Endothelial cell of umbilical vein (primary cell): ENCODE measurements around the gene BNC1. TPM values are rescaled to one million over a fixed set of nuclear protein-coding genes. Genes with fewer than 3 reads are reported as not detected.

ENCODE experiments used
- BruUV-seq: library from RNA; stranded (reverse); fragments of 400-500 nt; replicated peaks from 2 replicates; lab custom pipeline; 2021; lab: Mats Ljungman, UMichigan
- CTCF ChIA-PET: fragments of 300-600, 350-600 bp; sonication (Branson Sonifier 250); formaldehyde crosslinking; loops from one replicate; lab custom pipeline; 2021; ENCODE audit warnings: antibody characterized with exemption, inconsistent platforms; lab: Charles Lee
- POLR2A ChIA-PET: fragments of 300-600, 350-600 bp; sonication (Branson Sonifier 250); formaldehyde crosslinking; loops from one replicate; lab custom pipeline; 2021; ENCODE audit warnings: antibody characterized with exemption, inconsistent platforms; lab: Charles Lee
- DNase-seq: peaks from one replicate; pipeline ENCODE4 v3.0.0-alpha.2; 2011; ENCODE audit warnings: low read depth, low spot score
- FAIRE-seq: peaks from 2 replicates; lab custom pipeline; 2011; peaks lifted over from hg19 to GRCh38; lab: Jason Lieb, UNC
- H2AFZ ChIP-seq: 2 replicates; pipeline ENCODE4 v1.6.0; 2012; ENCODE audit warnings: low read depth, low read length, control low read depth, inconsistent platforms
- H3K27ac ChIP-seq: 2 replicates; pipeline ENCODE4 v1.5.1; 2011; ENCODE audit warnings: low read depth, mild to moderate bottlenecking, control low read depth, low read length, moderate library complexity; ENCODE audit not compliant: insufficient read depth
- H3K27me3 ChIP-seq, 2 experiments: 2 replicates each; pipeline versions ENCODE4 v1.6.0 to v1.6.1; 2011; ENCODE audit warnings: low read length in 2 of 2, mixed read lengths in 1 of 2; ENCODE audit not compliant: control insufficient read depth in 2 of 2, insufficient read depth in 2 of 2
- H3K36me3 ChIP-seq, 2 experiments: 2 replicates in 1 of 2; 3 replicates in 1 of 2; pipeline ENCODE4 v1.5.1; 2011; ENCODE audit warnings: low read length in 2 of 2, mild to moderate bottlenecking in 1 of 2, moderate library complexity in 1 of 2; ENCODE audit not compliant: control insufficient read depth in 2 of 2, insufficient read depth in 2 of 2; ENCODE audit errors: extremely low read depth in 1 of 2
- H3K4me1 ChIP-seq: 3 replicates; pipeline ENCODE4 v1.5.1; 2011; ENCODE audit warnings: mild to moderate bottlenecking, low read length; ENCODE audit not compliant: control insufficient read depth, insufficient read depth; ENCODE audit errors: extremely low read depth
- H3K4me2 ChIP-seq: 2 replicates; pipeline ENCODE4 v1.6.1; 2011; ENCODE audit warnings: low read length, control low read depth, mixed read lengths; ENCODE audit not compliant: insufficient read depth
- H3K4me3 ChIP-seq, 3 experiments: fragments of 200-600 bp in 1 of 3; sonication (generic), shearing (Covaris generic) in 1 of 3; replicated peaks in 1 of 3; 2 replicates each; pipeline ENCODE4 v1.5.1; 2011 to 2016; ENCODE audit warnings: control low read depth in 3 of 3, low read length in 3 of 3, mild to moderate bottlenecking in 2 of 3, inconsistent platforms in 1 of 3, low read depth in 1 of 3, moderate library complexity in 1 of 3; ENCODE audit not compliant: insufficient read depth in 1 of 3
- H3K79me2 ChIP-seq: 2 replicates; pipeline ENCODE4 v1.6.0; 2012; ENCODE audit warnings: low read length, inconsistent platforms; ENCODE audit not compliant: control insufficient read depth, insufficient read depth
- H3K9ac ChIP-seq: replicated peaks from 2 replicates; pipeline ENCODE3; 2011; ENCODE audit warnings: low read length, control low read depth; ENCODE audit not compliant: insufficient read depth; ENCODE audit errors: extremely low read depth
- H3K9me1 ChIP-seq: replicated peaks from 3 replicates; pipeline ENCODE4 v1.6.0; 2011; ENCODE audit warnings: mild to moderate bottlenecking, low read length; ENCODE audit not compliant: control insufficient read depth, insufficient read depth; ENCODE audit errors: extremely low read depth
- H3K9me3 ChIP-seq: replicated peaks from 2 replicates; pipeline ENCODE4 v1.5.1; 2012; ENCODE audit warnings: low read length, inconsistent platforms; ENCODE audit not compliant: control insufficient read depth, insufficient read depth
- H4K20me1 ChIP-seq: replicated peaks from 2 replicates; pipeline ENCODE3; 2011; ENCODE audit warnings: mild to moderate bottlenecking, low read length; ENCODE audit not compliant: control insufficient read depth, insufficient read depth; ENCODE audit errors: extremely low read depth
- EZH2 ChIP-seq: IDR thresholded peaks from 2 replicates; pipeline ENCODE4 v1.6.1; 2012; ENCODE audit warnings: borderline replicate concordance, low read depth, mild to moderate bottlenecking, moderate library complexity, low read length, inconsistent platforms; ENCODE audit not compliant: severe bottlenecking
- FOS ChIP-seq: IDR thresholded peaks from 2 replicates; pipeline ENCODE4 v1.6.1; 2011; ENCODE audit warnings: mild to moderate bottlenecking, low read length, moderate library complexity, borderline replicate concordance; ENCODE audit not compliant: insufficient read depth
- GATA2 ChIP-seq: IDR thresholded peaks from 2 replicates; pipeline ENCODE4 v1.7.0; 2011; ENCODE audit warnings: low read depth, mild to moderate bottlenecking, moderate library complexity, mixed read lengths, low read length; ENCODE audit not compliant: insufficient read length, insufficient read depth
- JUN ChIP-seq: IDR thresholded peaks from 2 replicates; pipeline ENCODE4 v1.6.1; 2011; ENCODE audit warnings: borderline replicate concordance, low read depth; ENCODE audit not compliant: insufficient read length, insufficient read depth
- MYC ChIP-seq: IDR thresholded peaks from one replicate; pipeline ENCODE4 v1.6.1; 2011; ENCODE audit warnings: mild to moderate bottlenecking, low read depth, low read length
- POLR2A ChIP-seq: IDR thresholded peaks from 2 replicates; pipeline ENCODE4 v1.6.1; 2012; ENCODE audit warnings: low read depth, mild to moderate bottlenecking, control low read depth, low read length
- POLR2AphosphoS5 ChIP-seq: IDR thresholded peaks from 2 replicates; pipeline ENCODE4 v1.6.1; 2012; ENCODE audit warnings: low read depth, mild to moderate bottlenecking, control low read depth, low read length, moderate library complexity; ENCODE audit not compliant: insufficient read depth
- dilution Hi-C: fragments of 300-500 bp; cut with MboI; formaldehyde crosslinking; loops from one replicate; pipeline ENCODE4 v1.15.0; 2019; ENCODE audit warnings: low sequenced_read_pairs; ENCODE audit not compliant: extremely low pct_ligation_motif_present
- intact Hi-C: fragments of 100-400 bp; cut with micrococcal nuclease; formaldehyde crosslinking; loops from one replicate; pipeline ENCODE4 v1.10.0; 2022
- polyA plus RNA-seq, 4 experiments: library from polyadenylated mRNA; depleted of rRNA in 3 of 4; stranded (reverse) in 3 of 4; unstranded in 1 of 4; fragments of >200 nt; gene quantifications; 2 replicates each; pipeline versions ENCODE4 v1.2.1 to v1.2.3, GENCODE V29; 2011 to 2012; ENCODE audit warnings: missing spikeins in 1 of 4
- total RNA-seq: library from RNA; stranded (reverse); gene quantifications from 2 replicates; pipeline ENCODE4 v1.2.3, GENCODE V29; 2021
- TF ChIP-seq, protein P1 (sequence below): IDR thresholded peaks from 2 replicates; pipeline ENCODE4 v1.6.1; 2011; ENCODE audit not compliant: insufficient read depth, insufficient read length
- TF ChIP-seq, protein P2 (sequence below), 2 donors: IDR thresholded peaks; 1 replicate in 1 of 2; 2 replicates in 1 of 2; pipeline ENCODE4 v1.5.1; 2011; ENCODE audit warnings: low read length in 2 of 2, mild to moderate bottlenecking in 2 of 2, moderate library complexity in 2 of 2, control low read depth in 1 of 2, inconsistent platforms in 1 of 2, low read depth in 1 of 2; ENCODE audit not compliant: insufficient read depth in 1 of 2; ENCODE audit errors: extremely low read depth in 1 of 2

BNC1 gene
- total and polyA plus RNA-seq, 2 donors (not counting 3 experiments of a cell fraction or from before 2014, with no cell fraction given) = 3.4 to 3.9 TPM

DNA sequence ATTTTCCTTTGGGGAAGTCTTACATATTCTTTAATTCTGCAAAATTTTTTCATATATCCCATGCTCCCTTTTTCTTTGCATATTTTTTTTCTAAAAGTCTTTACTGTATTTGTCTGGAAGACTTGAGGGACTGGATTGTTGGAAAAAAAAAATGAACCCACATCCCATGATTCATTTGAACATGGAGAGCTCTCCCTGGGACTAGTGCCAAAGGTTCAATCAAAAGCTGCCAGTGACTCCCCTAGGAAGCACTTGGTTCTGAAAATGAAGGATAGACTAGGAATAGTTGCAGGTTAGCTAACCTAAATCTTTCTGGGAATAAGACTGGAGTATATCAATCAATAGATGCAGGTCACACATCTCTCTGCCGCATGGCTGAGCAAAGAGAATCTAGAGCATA is 16.4 kb upstream of the BNC1 start:
- H3K27ac ChIP-seq = no peak overlapping the region
- H3K79me2 ChIP-seq = no peaks in the 10 kb centered on the region
- H3K36me3 ChIP-seq = no peaks in the 10 kb centered on the region
- BruUV-seq = no TSS peak
- no peak for TF ChIP-seq JUN
- TF ChIP-seq POLR2AphosphoS5 = no peak
- TF ChIP-seq, protein P1, sequence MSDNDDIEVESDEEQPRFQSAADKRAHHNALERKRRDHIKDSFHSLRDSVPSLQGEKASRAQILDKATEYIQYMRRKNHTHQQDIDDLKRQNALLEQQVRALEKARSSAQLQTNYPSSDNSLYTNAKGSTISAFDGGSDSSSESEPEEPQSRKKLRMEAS = no peak
- no peak overlapping the region for H3K4me3 ChIP-seq
- no peaks in the 10 kb centered on the region for H3K4me1 ChIP-seq
- H4K20me1 ChIP-seq = no peaks in the 10 kb centered on the region
- ChIA-PET CTCF (interaction anchor here (0.9 to 1.0 kb wide), 2 partner anchors 10 to 15 kb away, joined by 3 read pairs; no protein-coding TSS in a partner anchor), POLR2A (no interaction called here)
- no peak for FAIRE-seq
- no peak overlapping the region for H3K9ac ChIP-seq
- DNase-seq = no peak
- H3K4me2 ChIP-seq = no peak overlapping the region
- intact Hi-C loops = no loop called here
- dilution Hi-C loops = no loop called here
- no peak overlapping the region for H2AFZ ChIP-seq
- no peaks in the 10 kb centered on the region for H3K9me3 ChIP-seq
- no peaks in the 10 kb centered on the region for H3K9me1 ChIP-seq
- H3K27me3 ChIP-seq = no peaks in the 10 kb centered on the region

DNA sequence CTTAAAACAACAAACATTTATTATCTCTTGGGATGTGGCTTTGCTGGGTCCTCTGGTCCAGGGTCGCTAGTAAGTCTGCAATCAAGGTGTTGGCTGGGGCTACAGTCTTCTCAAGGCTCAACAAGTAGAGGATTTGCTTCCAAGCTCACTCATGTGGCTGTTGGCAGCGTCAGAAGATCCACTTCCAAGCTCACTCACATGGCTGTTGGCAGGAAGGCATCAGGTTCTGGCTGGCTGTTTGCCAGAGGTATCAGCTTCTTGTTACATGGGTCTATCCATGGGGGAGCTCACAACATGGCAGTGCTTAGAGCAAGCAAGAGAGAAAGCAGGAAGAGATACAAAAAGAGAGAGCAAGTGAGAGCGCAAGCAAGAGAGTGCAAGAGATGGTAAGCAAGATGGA is 15.0 kb upstream of the BNC1 start:
- CTCF ChIA-PET = no interaction called here

More for the DNA sequence above, 15.0 kb upstream of the BNC1 start:
- Histone ChIP-seq H3K9me3 (no peaks in the 10 kb centered on the region), H3K79me2 (no peaks in the 10 kb centered on the region), H3K36me3 (no peaks in the 10 kb centered on the region), H3K9ac (no peak overlapping the region), H3K4me1 (no peaks in the 10 kb centered on the region), H2AFZ (no peak overlapping the region), H4K20me1 (no peaks in the 10 kb centered on the region), H3K4me2 (no peak overlapping the region), H3K27ac (no peak overlapping the region), H3K4me3 (no peak overlapping the region), H3K9me1 (no peaks in the 10 kb centered on the region), H3K27me3 (no peaks in the 10 kb centered on the region)
- TF ChIP-seq, protein P2, sequence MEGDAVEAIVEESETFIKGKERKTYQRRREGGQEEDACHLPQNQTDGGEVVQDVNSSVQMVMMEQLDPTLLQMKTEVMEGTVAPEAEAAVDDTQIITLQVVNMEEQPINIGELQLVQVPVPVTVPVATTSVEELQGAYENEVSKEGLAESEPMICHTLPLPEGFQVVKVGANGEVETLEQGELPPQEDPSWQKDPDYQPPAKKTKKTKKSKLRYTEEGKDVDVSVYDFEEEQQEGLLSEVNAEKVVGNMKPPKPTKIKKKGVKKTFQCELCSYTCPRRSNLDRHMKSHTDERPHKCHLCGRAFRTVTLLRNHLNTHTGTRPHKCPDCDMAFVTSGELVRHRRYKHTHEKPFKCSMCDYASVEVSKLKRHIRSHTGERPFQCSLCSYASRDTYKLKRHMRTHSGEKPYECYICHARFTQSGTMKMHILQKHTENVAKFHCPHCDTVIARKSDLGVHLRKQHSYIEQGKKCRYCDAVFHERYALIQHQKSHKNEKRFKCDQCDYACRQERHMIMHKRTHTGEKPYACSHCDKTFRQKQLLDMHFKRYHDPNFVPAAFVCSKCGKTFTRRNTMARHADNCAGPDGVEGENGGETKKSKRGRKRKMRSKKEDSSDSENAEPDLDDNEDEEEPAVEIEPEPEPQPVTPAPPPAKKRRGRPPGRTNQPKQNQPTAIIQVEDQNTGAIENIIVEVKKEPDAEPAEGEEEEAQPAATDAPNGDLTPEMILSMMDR (IDR thresholded peaks at IDR 0.05; ENCODE audit: extremely low read depth in 1 of 2, insufficient read depth in 1 of 2, low read depth in 1 of 2, low read length in 2 of 2) = no peak
- no peak for TF ChIP-seq GATA2
- TF ChIP-seq JUN = no peak
- TF ChIP-seq FOS = no peak
- TF ChIP-seq EZH2 = no peak
- TF ChIP-seq POLR2AphosphoS5 = no peak
- TF ChIP-seq, protein P1 = no peak
- TF ChIP-seq MYC = no peak
- no peak for TF ChIP-seq POLR2A
- dilution Hi-C loops = no loop called here
- intact Hi-C loops = no loop called here
- DNase-seq (no peak), FAIRE-seq (no peak)
- BruUV-seq = no TSS peak
- POLR2A ChIA-PET = interaction anchor here (0.6 kb wide), 1 partner anchor 748 kb away, joined by 3 read pairs; no protein-coding TSS in a partner anchor
